NCI-H526 (cell line): ENCODE measurements around the gene NRTN.
A peak's percentile ranks its signal among the peaks of the same experiment; 100 is the strongest.

Source experiments
- DNase-seq, 2 experiments: peaks; one replicate each; lab custom pipeline; 2025; lab: John Stamatoyannopoulos, UW

Gene NRTN

DNA sequence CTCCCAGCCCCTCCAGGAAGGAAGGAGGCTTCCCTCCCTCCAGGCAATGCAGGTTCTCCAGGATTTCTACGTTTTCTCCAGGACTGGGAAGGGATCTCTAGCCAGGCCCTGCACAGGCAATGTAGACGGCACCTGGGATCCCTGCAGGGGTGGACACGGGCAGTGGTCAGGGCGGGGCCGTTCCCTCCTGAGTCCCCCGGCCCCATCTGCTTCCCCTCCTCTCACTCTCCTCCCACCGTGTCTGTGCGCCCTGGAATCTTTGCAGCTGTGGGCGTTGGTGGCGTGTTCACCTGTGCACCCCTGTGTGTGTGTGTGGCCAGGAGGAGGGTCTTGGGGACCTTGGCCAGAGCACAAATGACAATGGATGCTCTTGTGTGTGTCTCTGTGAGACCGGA is 10.0 kb downstream of the NRTN start:
- no peak for DNase-seq

DNA sequence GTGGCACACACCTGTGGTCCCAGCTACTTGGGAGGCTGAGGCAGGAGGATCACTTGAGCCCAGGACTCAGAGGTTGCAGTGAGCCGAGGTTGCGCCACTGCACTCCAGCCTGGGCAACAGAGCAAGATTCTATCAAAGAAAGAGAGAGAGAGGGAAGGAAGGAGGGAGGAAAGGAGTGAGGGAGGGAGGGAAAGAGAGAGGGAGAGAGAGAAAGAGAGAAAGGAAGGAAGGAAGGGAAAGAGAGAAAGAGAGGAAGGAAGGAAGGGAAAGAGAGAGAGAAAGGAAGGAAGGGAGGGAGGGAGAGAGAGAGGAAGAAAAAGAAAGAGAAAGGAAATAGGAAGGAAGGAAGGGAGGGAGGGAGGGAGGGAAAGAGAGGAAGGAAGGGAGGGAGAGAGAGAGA is 12.4 kb downstream of the NRTN start:
- DNase-seq = no peak

DNA sequence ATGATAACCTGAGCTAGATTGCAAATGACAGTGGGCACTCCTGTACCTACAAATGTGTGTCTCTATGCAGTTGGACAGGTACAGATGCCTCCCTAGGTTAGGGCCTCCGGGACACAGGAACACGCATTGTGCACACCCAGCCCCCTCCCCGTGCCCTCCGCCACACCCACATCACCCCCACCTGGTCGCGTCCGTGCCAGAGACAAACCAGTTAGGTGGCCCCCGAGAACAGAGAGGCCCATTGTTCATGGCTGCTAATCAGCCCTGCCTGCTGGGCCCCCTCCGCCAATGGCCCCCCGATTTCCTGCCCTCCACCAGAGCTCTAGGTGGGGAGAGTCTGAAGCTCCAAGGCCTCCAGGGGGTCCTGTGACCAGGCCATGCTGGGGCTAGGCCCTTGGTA is 13.7 kb downstream of the NRTN start:
- peak in 1 of 2 experiments; percentile 24 for DNase-seq

DNA sequence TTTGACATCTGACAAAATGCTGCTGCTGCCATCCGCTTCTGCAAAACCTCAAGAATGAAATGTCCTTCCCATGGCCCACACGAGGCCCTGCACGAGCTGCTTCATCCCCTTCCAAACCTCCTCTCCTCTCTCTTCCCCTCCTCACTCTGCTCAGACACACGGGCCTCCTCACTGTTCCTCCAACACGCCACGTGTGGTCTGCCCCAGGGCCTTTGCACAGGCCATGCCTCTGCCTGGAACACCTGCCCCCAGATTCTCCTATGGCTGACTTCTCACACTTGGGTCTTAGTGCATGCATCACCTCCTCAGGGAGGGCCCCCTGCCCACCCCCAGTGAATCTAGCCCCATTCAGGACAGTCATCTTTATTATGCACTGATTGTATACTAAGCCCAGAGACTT is 15.9 kb downstream of the NRTN start:
- no peak for DNase-seq

DNA sequence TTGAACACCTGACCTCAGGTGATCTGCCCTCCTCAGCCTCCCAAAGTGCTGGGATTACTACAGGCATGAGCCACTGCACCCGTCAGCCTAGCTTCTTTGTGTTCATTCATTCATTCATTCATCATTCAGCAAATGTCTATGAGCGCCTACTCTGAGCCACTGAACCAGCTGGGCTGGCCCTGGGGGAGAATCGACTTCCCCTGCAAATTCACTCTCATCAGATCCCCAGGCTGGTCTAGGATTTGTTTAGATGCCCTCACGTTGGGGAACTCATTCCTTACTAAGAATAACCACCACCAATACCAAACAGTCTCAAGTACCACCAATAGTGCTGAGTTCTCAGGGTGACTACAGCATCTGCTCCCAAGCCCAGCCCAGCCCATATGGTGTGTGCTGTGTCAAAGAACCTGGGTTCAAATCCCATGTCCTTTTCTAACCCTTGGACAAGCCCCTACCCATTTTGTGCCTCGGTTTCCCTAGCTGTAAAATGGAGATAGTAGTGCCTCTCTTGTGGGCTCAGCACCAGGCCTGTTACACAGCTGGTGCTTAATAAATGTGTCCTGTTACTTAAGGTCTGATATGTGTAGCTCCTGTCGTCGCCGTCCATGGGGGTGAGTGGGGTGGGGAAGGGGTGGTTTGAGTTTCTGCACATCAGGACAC is 16.8 kb downstream of the NRTN start:
- DNase-seq = no peak

DNA sequence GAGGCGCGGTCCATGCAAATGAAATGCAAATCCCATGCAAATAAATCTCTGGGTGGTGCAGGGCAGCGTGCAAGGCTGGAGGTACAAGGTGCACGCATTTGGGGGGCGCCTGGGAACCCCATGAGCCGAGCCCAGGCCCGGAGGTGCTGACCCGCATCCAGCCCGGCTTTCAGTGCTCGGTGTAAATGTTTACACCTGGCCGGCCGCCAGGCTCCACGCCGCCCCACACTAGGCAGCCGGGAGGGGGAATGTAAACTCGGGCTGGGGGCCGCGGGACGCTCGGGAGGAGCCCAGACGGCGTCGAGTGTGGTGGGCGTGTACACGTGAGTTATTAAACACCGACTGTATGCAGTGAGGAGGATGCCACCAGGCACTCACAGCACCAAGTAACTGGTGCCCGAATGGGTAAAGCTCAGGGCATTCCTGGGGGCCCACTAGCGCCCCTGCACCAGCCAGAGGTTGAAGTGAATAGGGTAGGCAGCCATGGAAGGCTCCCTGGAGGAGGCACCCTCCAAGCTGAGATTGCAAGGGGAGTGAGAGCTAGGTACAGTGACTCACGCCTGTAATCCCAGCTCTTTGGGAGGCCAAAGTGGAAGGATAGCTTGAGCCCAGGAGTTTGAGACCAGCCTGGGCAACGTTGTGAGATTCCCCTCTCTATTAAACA is 17.4 kb downstream of the NRTN start:
- peak; percentile 74 to 82 for DNase-seq

DNA sequence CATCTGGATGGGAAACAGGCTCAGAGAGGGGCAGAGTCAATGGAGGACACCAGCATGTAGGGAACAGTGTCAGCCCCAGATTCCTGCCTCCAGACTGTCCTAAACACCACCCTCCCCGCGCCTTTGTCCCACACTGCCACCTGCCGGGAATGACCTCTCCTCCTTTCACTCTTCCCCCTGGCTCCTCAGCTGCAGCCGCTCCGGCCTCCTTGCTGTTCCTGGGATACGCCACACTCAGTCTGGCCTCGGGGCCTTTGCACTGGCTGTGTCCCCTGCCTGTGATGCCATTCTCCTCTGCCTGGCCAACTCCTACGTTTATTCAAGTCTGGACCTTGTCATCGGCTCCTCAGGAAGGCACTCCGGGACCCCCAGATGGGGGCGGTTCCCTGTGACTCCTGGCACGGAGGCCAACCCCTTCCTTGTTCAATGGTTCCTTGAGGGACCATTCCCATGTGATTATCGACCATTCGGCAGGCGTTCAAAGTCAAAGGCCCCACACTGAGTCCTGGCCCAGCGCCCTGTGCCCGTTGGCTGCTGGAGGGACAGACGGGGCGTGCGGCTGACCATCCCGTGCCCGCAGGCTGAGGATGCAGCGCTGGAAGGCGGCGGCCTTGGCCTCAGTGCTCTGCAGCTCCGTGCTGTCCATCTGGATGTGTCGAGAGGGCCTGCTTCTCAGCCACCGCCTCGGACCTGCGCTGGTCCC is 18.9 kb downstream of the NRTN start:
- DNase-seq = peak in 1 of 2 experiments; percentile 60

DNA sequence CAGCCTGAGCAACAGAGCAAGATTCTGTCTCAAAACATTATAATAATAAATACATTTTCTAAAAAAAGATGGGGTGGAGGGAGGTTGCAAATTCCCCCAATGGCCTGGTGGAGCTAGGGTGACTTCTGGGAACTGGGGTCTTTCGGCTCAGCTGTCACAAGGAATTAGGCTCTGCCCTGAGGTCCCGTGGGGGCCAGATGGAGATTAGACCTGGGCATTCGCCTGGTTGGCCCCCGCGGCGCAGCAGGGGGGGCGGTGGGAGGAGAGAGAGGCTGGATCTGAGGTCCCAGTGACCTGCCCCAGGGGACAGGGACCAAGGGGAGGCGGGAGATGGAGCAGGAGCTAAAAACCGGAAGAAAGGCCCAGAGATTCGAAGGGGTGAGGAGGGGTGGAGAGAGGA is 19.9 kb downstream of the NRTN start:
- DNase-seq = no peak

DNA sequence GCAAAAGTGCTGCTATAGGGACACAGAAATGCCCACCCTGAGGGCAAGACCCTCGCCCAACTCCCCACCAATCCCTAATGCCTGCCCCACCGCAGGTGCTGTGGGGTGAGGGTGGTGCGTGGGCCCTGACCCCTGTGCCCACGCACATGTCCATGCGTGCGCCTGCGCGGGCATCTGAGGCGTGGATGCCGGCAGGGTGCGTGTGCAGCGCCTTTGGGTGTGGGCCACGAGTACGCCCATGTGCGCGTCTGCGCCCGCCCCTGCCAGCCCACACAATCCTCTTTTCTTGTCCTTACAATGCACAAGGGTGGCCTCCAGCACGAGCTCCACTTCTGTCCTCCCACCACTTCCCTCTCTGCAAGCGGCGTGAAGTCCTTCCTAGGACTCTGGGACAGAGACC is 20.3 kb downstream of the NRTN start:
- no peak for DNase-seq

DNA sequence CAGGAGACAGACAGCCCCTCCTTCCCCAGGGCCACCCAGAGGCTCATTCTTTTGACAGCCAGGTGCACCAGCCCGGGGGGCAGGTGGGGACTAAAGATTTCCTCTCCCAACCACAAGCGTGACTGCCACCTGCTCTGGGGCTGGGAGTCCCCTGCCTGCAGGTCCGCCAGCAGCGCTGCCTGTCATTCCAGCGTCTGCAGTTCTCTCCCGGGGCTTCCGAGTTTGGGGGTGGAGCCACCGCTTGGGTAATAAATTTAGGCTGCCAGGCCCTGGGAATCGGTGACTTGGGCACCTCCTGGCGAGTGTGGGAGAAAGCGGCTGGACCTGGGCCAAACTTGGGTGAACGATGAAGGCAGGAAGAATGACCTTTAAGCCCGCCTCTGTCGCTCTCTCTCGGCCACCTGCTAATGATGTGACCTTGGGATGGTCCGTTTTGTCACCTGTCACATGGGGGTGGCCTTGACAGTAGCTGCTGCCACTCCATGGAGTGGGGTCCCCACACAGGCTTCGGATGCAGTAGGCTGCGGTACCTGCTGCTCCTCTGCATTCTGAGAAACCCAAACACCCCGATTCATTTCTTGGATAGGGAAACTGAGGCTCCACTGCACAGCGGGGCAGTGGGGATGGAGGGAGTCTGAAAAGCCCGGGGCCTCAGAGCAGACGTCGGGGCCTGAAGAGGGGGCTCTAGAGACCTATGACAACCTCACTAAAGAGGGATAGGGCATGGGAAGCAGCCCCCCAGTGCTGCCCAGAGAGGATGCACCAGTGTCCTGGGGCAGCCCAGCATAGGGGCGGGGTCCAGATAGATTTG is 21.9 kb downstream of the NRTN start:
- peak; percentile 66 to 91 for DNase-seq

DNA sequence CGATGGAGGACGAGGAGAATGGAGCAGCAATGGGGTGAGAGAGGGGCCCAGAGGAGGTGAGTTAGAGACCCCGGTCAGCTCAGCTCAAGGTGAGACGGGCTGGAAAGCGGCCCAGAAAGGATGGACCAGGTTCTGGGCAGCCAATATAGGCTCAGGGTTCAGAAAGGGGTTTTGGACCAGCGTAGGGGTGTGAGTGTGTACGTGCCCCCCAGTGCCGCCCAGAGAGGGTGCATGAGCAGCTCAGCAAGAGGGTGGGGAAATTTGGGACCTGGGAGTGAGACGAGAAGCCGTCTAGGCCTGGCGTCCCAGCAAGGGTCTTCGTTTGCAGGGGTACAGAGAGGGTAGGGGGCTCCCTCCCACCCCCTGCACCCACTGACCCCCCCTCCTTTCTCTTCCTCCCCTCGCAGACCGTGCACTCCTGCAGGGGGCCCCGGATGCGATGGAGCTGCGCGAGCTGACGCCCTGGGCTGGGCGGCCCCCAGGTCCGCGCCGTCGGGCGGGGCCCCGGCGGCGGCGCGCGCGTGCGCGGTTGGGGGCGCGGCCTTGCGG is 22.5 kb downstream of the NRTN start:
- DNase-seq = no peak

DNA sequence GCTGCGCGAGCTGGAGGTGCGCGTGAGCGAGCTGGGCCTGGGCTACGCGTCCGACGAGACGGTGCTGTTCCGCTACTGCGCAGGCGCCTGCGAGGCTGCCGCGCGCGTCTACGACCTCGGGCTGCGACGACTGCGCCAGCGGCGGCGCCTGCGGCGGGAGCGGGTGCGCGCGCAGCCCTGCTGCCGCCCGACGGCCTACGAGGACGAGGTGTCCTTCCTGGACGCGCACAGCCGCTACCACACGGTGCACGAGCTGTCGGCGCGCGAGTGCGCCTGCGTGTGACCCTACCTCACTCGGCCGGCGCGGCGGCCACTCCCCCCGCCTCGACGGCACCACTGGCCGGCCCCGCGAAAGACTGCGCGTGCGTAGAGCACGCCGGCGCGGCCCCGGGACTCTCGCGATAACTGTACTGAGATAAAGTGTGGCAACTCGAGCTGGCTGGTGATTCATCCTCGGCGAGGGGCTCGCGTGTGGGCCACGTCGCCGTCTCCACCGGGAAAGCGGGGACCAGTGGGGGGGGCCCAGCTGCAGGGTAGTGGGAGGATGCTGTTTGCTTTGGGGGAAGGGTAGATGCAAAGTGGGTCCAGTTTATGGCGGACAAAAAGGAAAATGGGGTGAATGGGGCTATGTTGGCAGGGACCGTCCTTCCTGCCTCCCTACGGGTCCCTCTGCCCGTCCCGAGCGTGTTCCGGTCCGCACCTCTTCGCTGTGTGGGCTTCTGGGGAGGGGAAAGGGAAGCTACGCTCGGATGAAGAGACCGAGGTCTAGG is 23.2 kb downstream of the NRTN start:
- peak; percentile 51 to 94 for DNase-seq

DNA sequence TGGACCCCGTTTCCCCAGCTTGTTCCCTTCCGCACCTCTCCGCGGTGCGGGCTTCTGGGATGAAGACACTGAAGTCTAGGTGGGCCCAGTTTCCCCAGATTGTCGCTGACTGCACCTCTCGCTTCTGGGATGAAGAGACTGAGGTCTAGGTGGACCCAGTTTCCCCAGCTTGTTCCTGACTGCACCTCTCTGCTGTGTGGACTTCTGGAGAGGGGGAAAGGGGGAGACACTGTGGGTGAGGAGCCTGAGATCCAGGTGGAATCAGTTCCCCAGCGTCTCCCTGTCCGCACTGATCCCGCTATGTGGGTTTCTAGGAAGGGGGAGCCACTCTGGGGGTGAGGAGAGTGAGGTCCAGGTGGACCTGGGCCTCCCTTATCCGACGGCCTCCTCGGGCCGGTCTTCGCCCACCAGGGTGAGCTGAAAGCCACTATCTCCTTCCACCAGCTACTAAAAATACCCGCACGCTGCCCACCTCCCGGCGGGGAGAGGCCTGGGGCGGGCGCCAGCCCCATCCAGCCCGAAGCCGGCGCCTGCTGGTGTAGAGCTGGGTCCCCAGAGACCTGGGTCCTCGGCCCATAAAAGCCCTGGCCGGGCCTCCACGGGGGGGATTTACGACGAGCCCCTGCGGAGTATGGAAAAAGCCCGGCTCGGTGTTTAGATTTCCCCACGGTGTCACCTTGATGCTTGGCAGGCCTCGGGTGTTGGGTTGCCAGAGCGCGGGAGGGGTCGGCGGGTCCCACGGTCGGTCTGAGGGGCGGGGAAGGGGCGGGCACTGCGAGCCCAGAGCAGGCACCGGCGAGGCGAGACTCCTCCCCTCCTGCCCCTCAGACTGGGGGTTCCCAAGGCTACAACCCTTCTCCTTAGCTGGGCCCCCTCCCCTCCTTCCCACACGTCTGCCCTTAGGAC is 24.0 kb downstream of the NRTN start:
- peak; percentile 63 to 75 for DNase-seq

DNA sequence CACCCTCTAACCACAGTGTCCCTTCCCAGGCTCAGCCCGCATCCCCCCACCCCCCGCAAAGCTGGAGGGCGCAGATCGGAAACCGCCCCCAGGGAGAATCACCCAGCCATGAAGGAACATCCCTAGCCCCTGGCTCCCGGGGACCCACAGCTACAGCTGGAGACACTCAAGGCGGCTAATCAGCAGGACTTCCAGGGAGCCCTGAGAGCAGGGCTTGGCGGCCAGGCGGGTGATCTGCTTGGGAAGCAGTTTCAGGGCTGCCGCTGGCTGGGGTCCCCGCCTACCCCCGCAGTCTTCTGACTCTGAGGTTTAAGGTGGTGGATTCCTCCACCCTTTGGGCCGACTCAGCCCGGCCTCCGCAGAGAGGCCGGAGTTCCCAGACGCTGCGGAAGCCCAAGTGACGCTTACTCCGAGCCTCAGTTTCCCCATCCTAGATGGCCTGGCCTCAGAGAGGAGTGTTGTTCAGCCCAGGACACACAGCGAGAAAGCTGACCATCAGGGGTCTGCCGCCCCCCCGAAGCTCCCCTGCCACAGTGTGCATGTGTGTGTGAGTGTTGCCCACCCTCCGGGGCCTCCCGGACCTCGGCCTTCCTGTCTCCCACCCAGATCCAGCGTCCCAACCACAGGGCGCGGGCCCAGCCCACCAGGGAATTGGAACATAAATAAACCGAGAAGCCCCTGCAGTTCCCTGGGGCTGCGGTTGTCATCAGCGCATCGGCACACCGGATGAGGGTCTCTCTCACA is 24.9 kb downstream of the NRTN start:
- no peak for DNase-seq

DNA sequence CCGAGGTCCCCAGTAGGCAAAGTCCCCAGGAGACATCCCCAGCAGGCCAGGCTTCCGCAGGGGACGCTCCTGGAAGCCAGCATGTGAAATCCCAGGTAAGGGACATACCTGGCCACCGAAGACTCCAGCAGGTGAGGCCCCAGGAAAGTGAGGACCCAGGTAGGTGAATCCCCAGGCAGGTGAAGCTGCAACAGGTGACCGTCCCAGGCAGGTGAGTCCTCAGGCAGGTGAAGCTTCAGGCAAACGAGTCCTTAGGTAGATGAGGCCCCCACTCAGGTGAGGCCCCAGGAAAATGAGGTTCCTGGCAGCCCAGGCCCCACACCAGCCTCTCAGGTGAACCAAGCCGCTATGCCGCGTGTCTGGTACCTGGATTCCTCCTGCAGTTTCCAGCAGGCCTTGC is 26.3 kb downstream of the NRTN start:
- no peak for DNase-seq

DNA sequence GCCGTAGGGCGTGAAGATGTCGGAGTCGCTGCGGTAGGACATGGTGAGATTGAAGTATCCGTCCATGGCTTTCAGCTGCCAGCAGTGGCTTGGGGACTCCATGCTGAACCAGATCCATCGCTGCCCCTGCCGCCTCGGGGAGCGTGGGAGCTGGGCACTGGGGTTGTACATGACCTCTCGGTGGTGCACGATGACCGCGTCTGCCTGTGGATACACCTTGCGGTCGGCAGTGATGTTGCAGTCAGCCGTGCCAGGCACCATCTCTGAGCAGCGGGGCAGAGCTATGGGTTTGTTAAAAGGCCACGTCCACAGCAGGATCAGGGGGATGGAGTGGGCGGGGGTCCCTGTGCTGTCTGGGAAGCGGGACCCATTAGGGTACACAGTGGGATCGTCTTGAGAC is 27.2 kb downstream of the NRTN start:
- DNase-seq = no peak

DNA sequence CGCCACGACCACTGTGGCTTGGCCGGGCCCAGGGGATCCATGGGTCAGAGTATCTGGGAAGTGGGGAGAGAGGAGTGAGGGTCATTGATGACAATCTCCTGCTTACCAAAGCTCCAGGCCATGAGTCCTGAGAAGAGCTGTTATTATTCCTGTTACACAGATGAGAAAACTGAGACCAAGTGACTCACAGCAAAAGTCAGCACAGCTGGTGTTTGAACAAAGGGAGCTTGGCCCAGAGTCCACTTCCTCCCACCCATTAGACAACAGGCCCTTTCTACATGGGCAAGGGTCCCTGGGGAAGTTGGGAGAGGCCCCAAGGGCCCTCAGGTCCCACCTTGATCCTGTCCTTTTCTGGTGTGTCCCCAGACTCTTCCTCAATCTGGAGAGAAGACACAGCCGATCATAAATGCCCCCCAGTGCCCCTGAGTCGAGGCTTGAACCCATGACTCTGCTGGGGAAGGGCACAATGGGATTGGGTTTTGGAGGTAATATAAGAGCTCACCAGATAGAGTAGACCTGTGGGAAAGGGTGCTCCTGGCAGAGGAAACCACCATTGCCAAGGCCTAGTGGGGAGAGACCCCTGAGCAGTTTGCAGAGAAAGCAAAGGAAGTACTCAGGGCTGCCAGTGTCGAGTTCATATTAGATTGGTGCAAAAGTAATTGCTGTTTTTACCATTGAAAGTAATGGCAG is 27.8 kb downstream of the NRTN start:
- DNase-seq = no peak

DNA sequence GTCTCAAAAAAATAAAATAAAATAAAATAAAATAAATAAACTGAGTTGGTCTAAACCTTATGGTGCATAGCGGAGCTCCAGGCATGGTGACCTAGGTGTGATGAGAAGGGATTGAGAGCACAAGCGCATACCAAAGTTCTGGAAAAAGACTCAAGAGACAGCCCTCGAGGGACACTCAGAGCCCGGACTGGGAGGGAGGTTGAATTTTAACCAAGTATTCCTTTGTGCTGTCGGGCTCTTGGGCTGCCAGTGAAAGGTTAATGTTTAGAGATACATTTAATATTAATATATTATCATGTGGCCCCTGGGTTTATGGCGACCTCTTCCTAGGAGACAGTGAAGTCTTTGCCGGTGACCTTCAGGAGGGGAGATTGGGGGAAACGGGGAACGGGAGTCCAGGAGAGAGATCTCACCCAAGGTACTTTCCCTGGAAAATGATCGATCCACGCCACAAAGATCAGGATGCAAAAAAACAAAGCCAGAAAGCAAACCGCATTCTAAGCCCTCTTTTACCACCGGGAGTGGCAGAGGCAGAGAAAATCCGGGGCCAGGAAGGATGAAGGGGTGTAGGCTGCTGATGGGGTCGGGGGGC is 33.0 kb downstream of the NRTN start:
- DNase-seq = no peak
